ENCODE results near the gene CFAP44. TPM values are rescaled to one million over a fixed set of nuclear protein-coding genes. Genes with fewer than 3 reads are reported as not detected.
"Not testable (repeated sequence)": the region's sequence is repeated elsewhere in the genome, so short reads cannot be mapped to it uniquely, and the experiment has no call there.

CFAP44 gene
- total RNA-seq (2014; rRNA removed; shearing (Covaris generic)): 0.37 and 1.5 TPM in 2 replicates

GRCh38 chr3:113441051-113441770 lies at the start of gene CFAP44:
Gene CFAP44, minus strand, starts transcription at chr3:113441493. Its CDS starts 7,829 bp downstream, at chr3:113433664.
- no peak for DNase-seq (ENCODE audit: low read depth)

GRCh38 chr3:113485161-113485609 lies 43.9 kb upstream of the CFAP44 start:
- no peak for DNase-seq (ENCODE audit: low read depth)

GRCh38 chr3:113468539-113468938 lies 27.2 kb upstream of the CFAP44 start:
- no peak for DNase-seq (ENCODE audit: low read depth)

- no peak for DNase-seq (ENCODE audit: low read depth)
Measured at GRCh38 chr3:113461488-113461887, 20.2 kb upstream of the CFAP44 start.

GRCh38 chr3:113458554-113458953 lies 17.3 kb upstream of the CFAP44 start:
- not testable (repeated sequence) for DNase-seq (ENCODE audit: low read depth)

- DNase-seq (ENCODE audit: low read depth): no peak
Measured at GRCh38 chr3:113455446-113455845, 14.2 kb upstream of the CFAP44 start.

GRCh38 chr3:113454630-113455029 lies 13.3 kb upstream of the CFAP44 start:
- no peak for DNase-seq (ENCODE audit: low read depth)

- no peak for DNase-seq (ENCODE audit: low read depth)
Measured at GRCh38 chr3:113454057-113454456, 12.8 kb upstream of the CFAP44 start.

GRCh38 chr3:113450911-113451310 lies 9.6 kb upstream of the CFAP44 start:
- no peak for DNase-seq (ENCODE audit: low read depth)

- DNase-seq (ENCODE audit: low read depth): peak; percentile 35
Measured at GRCh38 chr3:113439606-113440005, 1.7 kb downstream of the CFAP44 start.

- no peak for DNase-seq (ENCODE audit: low read depth)
Measured at GRCh38 chr3:113438224-113438623, 3.1 kb downstream of the CFAP44 start.

- DNase-seq (ENCODE audit: low read depth): no peak
Measured at GRCh38 chr3:113437411-113437810, 3.9 kb downstream of the CFAP44 start.

- peak; percentile 84 for DNase-seq (ENCODE audit: low read depth)
Measured at GRCh38 chr3:113436809-113437208, 4.5 kb downstream of the CFAP44 start.

GRCh38 chr3:113431811-113432210 lies 9.5 kb downstream of the CFAP44 start:
- DNase-seq (ENCODE audit: low read depth): peak; percentile 36

GRCh38 chr3:113428581-113428980 lies 12.7 kb downstream of the CFAP44 start:
- DNase-seq (ENCODE audit: low read depth): peak; percentile 47

GRCh38 chr3:113423699-113424098 lies 17.6 kb downstream of the CFAP44 start:
- no peak for DNase-seq (ENCODE audit: low read depth)

GRCh38 chr3:113421082-113421481 lies 20.2 kb downstream of the CFAP44 start:
- no peak for DNase-seq (ENCODE audit: low read depth)

- peak; percentile 22 for DNase-seq (ENCODE audit: low read depth)
Measured at GRCh38 chr3:113409676-113410075, 31.6 kb downstream of the CFAP44 start.

GRCh38 chr3:113405180-113405579 lies 36.1 kb downstream of the CFAP44 start:
- peak; percentile 55 for DNase-seq (ENCODE audit: low read depth)

GRCh38 chr3:113404637-113405036 lies 36.7 kb downstream of the CFAP44 start:
- peak; percentile 3 for DNase-seq (ENCODE audit: low read depth)
